GM10847 (cell line): ENCODE results near the gene UGT1A7.

Experiments
- POLR2A ChIP-seq: IDR thresholded peaks from 2 replicates; pipeline ENCODE4 v1.6.1; 2011; ENCODE audit not compliant: insufficient read length; ENCODE audit errors: extremely low read depth

UGT1A7 gene

GRCh38 chr2:233772583-233772982 is 90.9 kb downstream of the UGT1A7 start:
- TF ChIP-seq POLR2A: no peak

DNA sequence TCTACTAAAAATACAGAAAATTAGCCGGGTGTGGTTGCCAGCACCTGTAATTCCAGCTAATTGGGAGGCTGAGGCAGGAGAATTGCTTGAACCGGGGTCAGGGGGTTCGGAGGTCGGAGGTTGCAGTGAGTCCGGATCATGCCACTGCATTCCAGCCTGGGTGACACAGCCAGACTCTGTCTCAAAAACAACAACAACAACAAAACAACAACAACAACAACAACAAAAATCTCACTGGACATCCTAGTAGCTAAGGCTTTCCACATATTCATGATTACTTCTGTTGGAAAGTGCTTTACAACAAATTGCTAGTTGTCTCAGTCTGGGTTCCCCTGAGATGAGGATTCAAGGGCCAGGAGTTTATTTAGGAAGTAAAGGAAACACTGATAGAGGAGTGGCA is 92.2 kb downstream of the UGT1A7 start:
- no peak for TF ChIP-seq POLR2A

- no peak for TF ChIP-seq POLR2A
Measured at GRCh38 chr2:233775414-233775813, 93.7 kb downstream of the UGT1A7 start.

DNA sequence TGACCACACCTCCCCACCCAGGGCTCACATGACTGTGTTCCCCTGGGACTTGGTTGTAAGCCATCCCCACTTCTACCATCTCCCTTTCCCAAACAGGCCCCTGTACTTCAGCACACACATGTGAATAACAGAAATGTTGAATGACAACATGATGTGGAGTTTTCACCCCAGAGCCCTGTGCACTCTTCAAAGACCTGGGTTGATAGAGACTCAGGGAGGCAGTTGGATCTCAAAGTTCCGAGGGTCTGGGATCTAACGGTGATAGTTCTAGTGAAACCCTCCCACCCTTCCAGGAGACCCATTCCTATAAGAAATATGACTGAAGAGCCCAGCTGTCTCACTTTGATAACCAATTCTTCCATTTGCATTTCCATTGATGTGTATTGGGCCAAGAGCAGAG is 96.3 kb downstream of the UGT1A7 start, which contains the start of gene MROH2A:
MROH2A (plus strand) TSS at position 301 of the 400 bp plus-strand sequence. CDS start 1,029 bp downstream, outside the sequence.
- TF ChIP-seq POLR2A: no peak

- no peak for TF ChIP-seq POLR2A
Measured at GRCh38 chr2:233779722-233780121, 98.0 kb downstream of the UGT1A7 start.

GRCh38 chr2:233780771-233781170 is 99.1 kb downstream of the UGT1A7 start:
- no peak for TF ChIP-seq POLR2A

- no peak for TF ChIP-seq POLR2A
Measured at GRCh38 chr2:233789554-233789953, 107.9 kb downstream of the UGT1A7 start.

DNA sequence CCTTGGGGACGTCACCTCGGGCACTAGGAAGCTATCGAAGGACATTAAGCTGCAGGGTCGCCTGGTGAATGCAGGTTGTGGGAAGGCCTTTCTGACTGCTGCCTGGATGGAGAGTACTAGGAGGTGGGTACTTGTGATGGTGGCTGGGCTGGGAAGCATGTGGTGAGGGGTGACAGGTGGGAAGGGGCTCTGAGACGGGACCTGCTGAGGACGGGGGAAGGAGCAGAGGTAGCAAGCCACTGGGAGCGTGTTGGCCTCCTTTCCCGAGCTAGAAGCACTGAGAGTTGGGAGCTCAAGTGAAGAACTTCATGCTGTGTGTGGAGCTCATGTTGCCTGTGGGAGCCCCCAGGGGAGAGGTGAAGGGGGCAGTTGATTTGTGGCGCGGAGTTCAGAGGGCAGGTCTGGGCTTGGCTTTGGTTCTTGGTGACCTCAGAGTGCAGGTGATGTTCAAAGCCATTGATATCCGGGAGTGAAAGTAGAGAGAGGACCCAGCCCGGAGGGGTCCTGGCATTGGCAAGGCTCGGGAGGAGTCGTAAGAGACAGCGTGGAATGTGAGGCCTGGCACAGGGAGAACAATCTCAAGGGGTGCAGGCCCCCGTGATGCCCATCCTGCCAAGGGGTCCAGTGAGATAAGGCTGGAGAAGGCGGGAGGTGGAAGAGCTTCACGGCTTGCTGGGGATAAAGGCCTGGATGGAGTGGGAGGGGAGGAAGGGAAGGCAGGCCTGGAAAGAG is 109.6 kb downstream of the UGT1A7 start:
- no peak for TF ChIP-seq POLR2A

DNA sequence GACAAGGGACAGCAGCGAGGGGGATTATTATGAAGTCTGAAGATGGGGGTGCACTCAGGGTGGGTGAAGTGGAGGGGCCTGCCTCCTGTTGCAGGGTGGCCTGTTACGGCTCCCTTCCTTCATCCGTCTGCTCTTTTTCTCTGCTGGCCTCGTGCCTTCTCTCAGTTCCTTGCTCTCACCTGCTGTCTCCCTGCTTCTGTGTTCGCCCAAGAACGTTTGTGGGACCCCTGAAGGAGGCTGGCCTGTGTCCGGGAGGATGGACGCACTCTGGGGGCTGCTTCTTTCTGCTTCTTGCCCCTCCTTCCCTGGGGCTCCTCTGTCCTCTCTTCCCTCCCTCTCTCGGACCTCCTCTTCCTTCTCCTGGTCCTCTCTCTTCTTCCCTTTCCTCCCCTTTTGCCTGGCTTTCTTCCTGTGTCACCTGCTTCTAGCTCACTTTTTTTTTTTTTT is 110.2 kb downstream of the UGT1A7 start:
- no peak for TF ChIP-seq POLR2A

DNA sequence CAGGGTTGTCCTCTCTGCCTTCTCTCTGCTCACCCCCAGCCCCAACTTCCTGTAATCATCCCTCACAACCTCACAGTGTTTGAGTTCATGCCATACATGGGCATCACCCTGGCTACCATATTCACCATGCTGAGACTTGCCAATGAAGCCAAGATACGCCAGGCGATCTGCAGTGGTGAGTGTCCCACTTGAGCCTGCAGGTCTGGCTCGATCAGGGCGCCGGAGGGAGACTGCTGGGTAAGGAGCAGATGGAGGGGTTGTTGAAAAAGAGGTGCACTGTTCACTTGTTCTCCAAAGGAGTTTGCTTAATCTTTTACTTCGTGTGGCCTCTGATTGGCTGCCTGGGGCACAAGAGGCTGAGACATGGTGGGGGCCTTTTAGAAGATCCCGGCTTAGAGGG is 111.0 kb downstream of the UGT1A7 start:
- TF ChIP-seq POLR2A: no peak

- no peak for TF ChIP-seq POLR2A
Measured at GRCh38 chr2:233793465-233794127, 111.9 kb downstream of the UGT1A7 start.

GRCh38 chr2:233794128-233794658 is 112.5 kb downstream of the UGT1A7 start:
- TF ChIP-seq POLR2A: no peak

DNA sequence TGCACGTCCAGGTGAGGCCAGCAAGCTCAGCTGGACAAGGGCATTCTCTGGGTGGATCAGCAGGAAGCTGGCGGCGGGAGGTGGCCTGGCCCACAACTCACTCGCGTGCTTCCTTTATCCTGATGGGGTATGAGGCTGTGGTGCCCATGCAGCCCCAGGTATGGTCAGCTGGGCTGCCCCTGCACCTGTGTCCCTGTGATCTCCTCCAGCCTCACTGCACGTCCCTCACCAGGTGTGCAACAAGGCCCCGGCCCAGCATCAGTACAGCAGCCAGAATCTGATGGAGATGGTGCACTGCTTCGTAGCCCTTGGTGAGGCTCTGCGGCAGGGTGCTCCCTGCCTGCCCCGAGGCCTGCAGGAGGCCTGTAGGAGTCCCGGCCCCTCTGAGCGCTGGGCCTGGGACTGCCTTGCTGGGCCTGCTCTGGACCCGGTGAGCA is 114.1 kb downstream of the UGT1A7 start:
- TF ChIP-seq POLR2A: no peak

GRCh38 chr2:233796254-233796653 is 114.6 kb downstream of the UGT1A7 start:
- no peak for TF ChIP-seq POLR2A

GRCh38 chr2:233798335-233799086 is 116.8 kb downstream of the UGT1A7 start:
- no peak for TF ChIP-seq POLR2A

- no peak for TF ChIP-seq POLR2A
Measured at GRCh38 chr2:233799087-233799665, 117.5 kb downstream of the UGT1A7 start.

- TF ChIP-seq POLR2A: no peak
Measured at GRCh38 chr2:233799716-233800115, 118.0 kb downstream of the UGT1A7 start.
